Mesenchymal stem cell (in vitro differentiated cells and primary cell): ENCODE data around the gene KCNC1.

Experiments used
- DNase-seq: peaks from one replicate; pipeline ENCODE4 v3.0.0-alpha.2; 2013
- H2AFZ ChIP-seq: one replicate; pipeline ENCODE4 v1.6.1; 2013; ENCODE audit warnings: low read depth, mild to moderate bottlenecking, control low read depth, inconsistent platforms, low read length, moderate library complexity
- H2AK5ac ChIP-seq: 2 replicates; pipeline ENCODE4 v1.6.1; 2013; ENCODE audit warnings: low read length, moderate library complexity, mild to moderate bottlenecking, inconsistent platforms; ENCODE audit not compliant: severe bottlenecking
- H2BK120ac ChIP-seq: one replicate; pipeline ENCODE4 v1.6.1; 2013; ENCODE audit warnings: low read depth, mild to moderate bottlenecking, inconsistent platforms, low read length, moderate library complexity
- H2BK12ac ChIP-seq, 2 experiments: one replicate each; pipeline ENCODE4 v1.6.1; 2013; ENCODE audit warnings: inconsistent platforms in 2 of 2, low read length in 2 of 2, mild to moderate bottlenecking in 2 of 2, moderate library complexity in 2 of 2, control low read depth in 1 of 2
- H2BK15ac ChIP-seq: one replicate; pipeline ENCODE4 v1.6.1; 2013; ENCODE audit warnings: mild to moderate bottlenecking, low read depth, inconsistent platforms; ENCODE audit not compliant: poor library complexity, severe bottlenecking
- H2BK5ac ChIP-seq: 2 replicates; pipeline ENCODE4 v1.6.1; 2013; ENCODE audit warnings: low read depth, mild to moderate bottlenecking, low read length, control low read depth, inconsistent platforms; ENCODE audit not compliant: poor library complexity, severe bottlenecking
- H3K14ac ChIP-seq, 2 experiments: one replicate each; pipeline ENCODE4 v1.6.1; 2013; ENCODE audit warnings: inconsistent platforms in 2 of 2, low read length in 2 of 2, control low read depth in 1 of 2, mild to moderate bottlenecking in 1 of 2, moderate library complexity in 1 of 2
- H3K18ac ChIP-seq, 2 experiments: one replicate each; pipeline ENCODE4 v1.6.1; 2013; ENCODE audit warnings: inconsistent platforms in 2 of 2, low read length in 2 of 2, control low read depth in 1 of 2, low read depth in 1 of 2, mild to moderate bottlenecking in 1 of 2
- H3K23ac ChIP-seq, 2 experiments: one replicate each; pipeline ENCODE4 v1.6.1; 2013; ENCODE audit warnings: inconsistent platforms in 2 of 2, low read length in 2 of 2, mild to moderate bottlenecking in 2 of 2, moderate library complexity in 2 of 2, control low read depth in 1 of 2
- H3K27ac ChIP-seq: 2 replicates; pipeline ENCODE4 v1.5.1; 2013; ENCODE audit warnings: mild to moderate bottlenecking, moderate library complexity, low read length, control low read depth, inconsistent platforms; ENCODE audit not compliant: poor library complexity, severe bottlenecking
- H3K27me3 ChIP-seq, 2 experiments: 2 replicates each; pipeline versions ENCODE4 v1.6.1 to v1.7.0; 2013; ENCODE audit warnings: low read length in 2 of 2, mild to moderate bottlenecking in 2 of 2, moderate library complexity in 2 of 2, control low read depth in 1 of 2, inconsistent platforms in 1 of 2; ENCODE audit not compliant: control insufficient read depth in 1 of 2, insufficient read depth in 1 of 2
- H3K36me3 ChIP-seq, 2 experiments: 2 replicates each; pipeline versions ENCODE4 v1.6.1 to v1.7.0; 2013; ENCODE audit warnings: low read length in 2 of 2, control low read depth in 1 of 2, inconsistent platforms in 1 of 2, low read depth in 1 of 2, mild to moderate bottlenecking in 1 of 2; ENCODE audit not compliant: insufficient read depth in 2 of 2, control insufficient read depth in 1 of 2
- H3K4ac ChIP-seq, 2 experiments: one replicate each; pipeline ENCODE4 v1.6.1; 2013; ENCODE audit warnings: inconsistent platforms in 2 of 2, low read length in 2 of 2, mild to moderate bottlenecking in 2 of 2, moderate library complexity in 2 of 2, control low read depth in 1 of 2, low read depth in 1 of 2
- H3K4me1 ChIP-seq: 2 replicates; pipeline ENCODE4 v1.6.1; 2013; ENCODE audit warnings: low read depth, low read length, control low read depth; ENCODE audit not compliant: control insufficient read depth, insufficient read depth
- H3K4me2 ChIP-seq: 2 replicates; pipeline ENCODE4 v1.6.1; 2013; ENCODE audit warnings: low read length, mild to moderate bottlenecking, inconsistent platforms; ENCODE audit not compliant: poor library complexity, severe bottlenecking
- H3K4me3 ChIP-seq, 2 experiments: 2 replicates each; pipeline versions ENCODE4 v1.5.1 to v1.7.0; 2013; ENCODE audit warnings: low read length in 2 of 2, mild to moderate bottlenecking in 2 of 2, control low read depth in 1 of 2, low read depth in 1 of 2; ENCODE audit not compliant: insufficient read depth in 1 of 2
- H3K79me1 ChIP-seq: replicated peaks from 2 replicates; pipeline ENCODE4 v1.6.1; 2013; ENCODE audit warnings: mild to moderate bottlenecking, control low read depth, low read length, inconsistent platforms; ENCODE audit not compliant: poor library complexity, severe bottlenecking
- H3K9ac ChIP-seq: 2 replicates; pipeline ENCODE4 v1.7.0; 2013; ENCODE audit warnings: mild to moderate bottlenecking, low read length, moderate library complexity
- H3K9me3 ChIP-seq: 2 replicates; pipeline ENCODE4 v1.7.0; 2013; ENCODE audit warnings: mild to moderate bottlenecking, low read length; ENCODE audit not compliant: control insufficient read depth
- H4K8ac ChIP-seq: one replicate; pipeline ENCODE4 v1.6.1; 2013; ENCODE audit warnings: inconsistent platforms, mild to moderate bottlenecking, low read length, moderate library complexity
- H4K91ac ChIP-seq: one replicate; pipeline ENCODE4 v1.6.1; 2013; ENCODE audit warnings: mild to moderate bottlenecking, low read length, inconsistent platforms
- WGBS: methylation state at CpG from one replicate; pipeline ENCODE4 v1.1.7; 2013; ENCODE audit warnings: mixed read lengths; 5-methylcytosine and 5-hydroxymethylcytosine counted together

KCNC1 gene

DNA sequence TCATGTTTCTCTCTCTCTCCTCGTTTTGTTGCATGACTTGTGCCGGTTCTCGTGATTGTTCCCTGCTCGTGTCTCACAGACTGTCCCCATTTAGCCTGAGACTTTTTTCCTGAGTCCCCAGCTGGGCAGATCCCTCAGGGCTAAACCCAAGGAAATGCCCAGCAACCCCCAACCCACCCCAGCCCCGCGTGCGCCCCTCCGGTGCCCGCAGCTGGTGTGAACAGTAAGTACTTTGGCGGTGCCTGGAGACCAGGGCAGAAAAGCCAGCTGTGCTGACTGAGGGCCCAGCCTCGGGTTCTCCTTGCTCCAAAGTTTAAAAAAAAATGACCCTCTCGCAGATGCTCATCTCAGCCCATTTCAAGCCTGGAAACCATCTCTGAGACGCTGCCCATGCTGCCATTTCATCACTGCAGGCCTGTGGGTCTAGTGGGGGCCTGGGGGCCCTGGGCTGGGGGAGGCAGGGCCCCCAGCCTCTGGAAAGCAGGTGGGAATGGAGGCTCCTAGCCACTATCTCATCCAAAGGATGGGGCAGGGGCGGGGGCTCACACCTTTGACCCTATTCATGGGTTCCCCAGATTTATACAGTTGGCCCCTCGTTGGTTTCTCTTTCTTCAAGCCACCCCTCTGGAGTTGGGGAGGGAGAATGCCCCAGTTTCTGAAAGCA, 41.8 kb downstream of the KCNC1 start:
- no peak overlapping the region for H3K23ac ChIP-seq
- peaks cover 0 to 12% of the 10 kb centered on the region in 2 experiments for H3K27me3 ChIP-seq
- no peak for DNase-seq
- H3K4me2 ChIP-seq, result no peak overlapping the region
- H3K27ac ChIP-seq, result no peak overlapping the region
- H3K4ac ChIP-seq, result no peak overlapping the region
- H3K4me1 ChIP-seq, result no peaks in the 10 kb centered on the region
- no peak overlapping the region for H2BK5ac ChIP-seq
- H3K4me3 ChIP-seq, result no peak overlapping the region
- no peak overlapping the region for H4K8ac ChIP-seq
- H3K14ac ChIP-seq, result no peak overlapping the region
- 79% methylated on average over 14 of the region's 15 CpGs for WGBS
- no peak overlapping the region for H2BK120ac ChIP-seq
- H2AFZ ChIP-seq, result no peak overlapping the region
- no peak overlapping the region for H4K91ac ChIP-seq
- no peak overlapping the region for H2BK12ac ChIP-seq
- no peak overlapping the region for H2AK5ac ChIP-seq
- H2BK15ac ChIP-seq, result no peak overlapping the region
- no peaks in the 10 kb centered on the region for H3K79me1 ChIP-seq
- H3K9ac ChIP-seq, result no peak overlapping the region
- no peaks in the 10 kb centered on the region for H3K9me3 ChIP-seq
- H3K18ac ChIP-seq, result no peak overlapping the region
- no peaks in the 10 kb centered on the region for H3K36me3 ChIP-seq

GRCh38 chr11:17777086-17777737, 42.6 kb downstream of the KCNC1 start:
- H3K4ac ChIP-seq, result no peak overlapping the region
- H3K36me3 ChIP-seq, result no peaks in the 10 kb centered on the region
- no peak overlapping the region for H4K8ac ChIP-seq
- WGBS, result 81% methylated on average over 16 of the region's 16 CpGs
- H3K4me1 ChIP-seq, result no peaks in the 10 kb centered on the region
- H2AK5ac ChIP-seq, result no peak overlapping the region
- H2AFZ ChIP-seq, result no peak overlapping the region
- H3K9ac ChIP-seq, result no peak overlapping the region
- H3K23ac ChIP-seq, result peak overlapping the region in 1 of 2 experiments; percentile 55
- no peak for DNase-seq
- H4K91ac ChIP-seq, result no peak overlapping the region
- no peak overlapping the region for H3K4me3 ChIP-seq
- H2BK15ac ChIP-seq, result no peak overlapping the region
- peaks cover 0 to 14% of the 10 kb centered on the region in 2 experiments for H3K27me3 ChIP-seq
- H3K4me2 ChIP-seq, result no peak overlapping the region
- no peak overlapping the region for H2BK5ac ChIP-seq
- H2BK12ac ChIP-seq, result no peak overlapping the region
- H3K9me3 ChIP-seq, result no peaks in the 10 kb centered on the region
- no peak overlapping the region for H2BK120ac ChIP-seq
- H3K27ac ChIP-seq, result no peak overlapping the region
- H3K18ac ChIP-seq, result no peak overlapping the region
- H3K14ac ChIP-seq, result no peak overlapping the region
- no peaks in the 10 kb centered on the region for H3K79me1 ChIP-seq

- Histone ChIP-seq H3K36me3 (no peaks in the 10 kb centered on the region), H2AK5ac (no peak overlapping the region), H3K14ac (no peak overlapping the region), H3K4me2 (no peak overlapping the region), H2BK5ac (no peak overlapping the region), H3K4ac (no peak overlapping the region), H3K9ac (no peak overlapping the region), H4K8ac (no peak overlapping the region), H3K4me1 (no peaks in the 10 kb centered on the region), H2AFZ (no peak overlapping the region), H3K18ac (no peak overlapping the region), H2BK15ac (no peak overlapping the region), H2BK120ac (no peak overlapping the region), H3K27ac (no peak overlapping the region), H3K27me3 (peaks cover 0 to 14% of the 10 kb centered on the region in 2 experiments), H3K4me3 (no peak overlapping the region), H4K91ac (no peak overlapping the region), H3K23ac (no peak overlapping the region), H2BK12ac (no peak overlapping the region), H3K79me1 (no peaks in the 10 kb centered on the region), H3K9me3 (no peaks in the 10 kb centered on the region)
- WGBS, result 79% methylated on average over 13 of the region's 13 CpGs
- DNase-seq, result no peak
These were observed 43.1 kb downstream of the KCNC1 start for GRCh38 chr11:17777738-17778091.

GRCh38 chr11:17778352-17778751, 43.8 kb downstream of the KCNC1 start:
- H4K8ac ChIP-seq, result no peak overlapping the region
- H3K4me1 ChIP-seq, result no peaks in the 10 kb centered on the region
- H3K18ac ChIP-seq, result no peak overlapping the region
- H3K27ac ChIP-seq, result no peak overlapping the region
- H3K36me3 ChIP-seq, result no peaks in the 10 kb centered on the region
- H2BK5ac ChIP-seq, result no peak overlapping the region
- no peaks in the 10 kb centered on the region for H3K79me1 ChIP-seq
- no peak overlapping the region for H3K4me2 ChIP-seq
- no peak overlapping the region for H2BK15ac ChIP-seq
- no peak overlapping the region for H3K23ac ChIP-seq
- DNase-seq, result no peak
- no peak overlapping the region for H4K91ac ChIP-seq
- H3K9me3 ChIP-seq, result no peaks in the 10 kb centered on the region
- H3K14ac ChIP-seq, result peak overlapping the region in 1 of 2 experiments; percentile 13
- 91% methylated on average over 5 of the region's 5 CpGs for WGBS
- H3K4me3 ChIP-seq, result no peak overlapping the region
- H3K4ac ChIP-seq, result no peak overlapping the region
- no peak overlapping the region for H2BK120ac ChIP-seq
- H2AK5ac ChIP-seq, result no peak overlapping the region
- no peak overlapping the region for H2AFZ ChIP-seq
- peaks cover 0 to 14% of the 10 kb centered on the region in 2 experiments for H3K27me3 ChIP-seq
- H3K9ac ChIP-seq, result no peak overlapping the region
- H2BK12ac ChIP-seq, result no peak overlapping the region
